SKM-1 (cell line): ENCODE measurements around the gene DIS3L2.
"Not testable (repeated sequence)": the region's sequence is repeated elsewhere in the genome, so short reads cannot be mapped to it uniquely, and the experiment has no call there.

ENCODE experiments used
- DNase-seq: peaks from one replicate; lab custom pipeline; 2025; ENCODE audit not compliant: unreplicated experiment; lab: John Stamatoyannopoulos, UW

The DIS3L2 gene

DNA sequence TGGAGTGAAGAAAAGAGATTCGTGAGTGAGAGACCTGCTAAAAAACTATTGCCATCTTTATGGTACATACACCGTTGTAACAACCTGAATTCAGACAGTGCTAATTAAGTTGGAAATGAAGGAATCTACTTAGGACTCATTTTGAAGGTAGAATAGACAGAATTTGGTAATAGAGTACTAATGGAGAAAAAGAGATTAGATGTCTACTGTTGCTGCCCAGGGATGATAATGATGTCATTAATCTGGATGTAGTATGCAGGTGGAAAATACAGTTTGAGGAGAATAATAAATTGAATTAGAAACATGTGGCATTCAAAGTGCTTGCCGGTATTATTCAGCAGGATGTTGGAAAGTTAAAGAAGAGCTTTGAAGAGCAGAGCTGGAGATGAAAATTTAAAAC lies 44.7 kb downstream of the DIS3L2 start:
- no peak for DNase-seq

DNA sequence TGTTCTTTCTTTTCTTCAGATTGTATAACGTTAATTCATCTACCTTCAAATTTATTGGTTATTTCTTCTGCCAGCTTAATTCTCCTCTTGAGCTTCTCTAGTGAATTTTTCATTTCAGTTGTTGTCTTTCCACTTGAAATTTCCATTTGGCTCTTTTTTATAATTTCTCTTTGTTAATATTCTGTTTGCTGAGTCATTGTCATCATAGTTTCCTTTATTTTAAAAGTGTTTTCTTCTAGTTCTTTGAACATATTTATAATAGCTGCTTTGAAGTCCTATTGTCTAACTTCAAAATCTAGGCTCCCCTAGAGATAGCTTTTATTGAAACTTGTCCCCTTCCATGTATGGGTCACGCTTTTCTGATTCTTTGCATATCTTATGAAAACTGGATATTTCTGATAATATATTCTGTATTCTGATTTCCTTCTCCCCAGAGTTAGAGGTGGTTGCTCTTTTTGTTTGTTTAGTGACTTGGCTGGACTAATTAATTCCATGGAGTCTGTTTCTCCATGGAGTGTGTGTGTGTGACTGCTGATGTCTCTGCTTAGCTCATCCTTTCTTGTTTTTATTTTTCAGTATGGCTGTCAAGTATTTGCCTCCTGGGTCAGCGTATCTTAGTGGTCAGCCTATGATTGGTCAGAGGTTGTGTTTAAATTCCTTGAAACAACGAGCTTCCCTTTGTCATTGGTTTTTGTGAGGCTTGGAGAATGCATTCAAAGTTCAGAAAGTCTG lies 47.6 kb downstream of the DIS3L2 start:
- no peak for DNase-seq

DNA sequence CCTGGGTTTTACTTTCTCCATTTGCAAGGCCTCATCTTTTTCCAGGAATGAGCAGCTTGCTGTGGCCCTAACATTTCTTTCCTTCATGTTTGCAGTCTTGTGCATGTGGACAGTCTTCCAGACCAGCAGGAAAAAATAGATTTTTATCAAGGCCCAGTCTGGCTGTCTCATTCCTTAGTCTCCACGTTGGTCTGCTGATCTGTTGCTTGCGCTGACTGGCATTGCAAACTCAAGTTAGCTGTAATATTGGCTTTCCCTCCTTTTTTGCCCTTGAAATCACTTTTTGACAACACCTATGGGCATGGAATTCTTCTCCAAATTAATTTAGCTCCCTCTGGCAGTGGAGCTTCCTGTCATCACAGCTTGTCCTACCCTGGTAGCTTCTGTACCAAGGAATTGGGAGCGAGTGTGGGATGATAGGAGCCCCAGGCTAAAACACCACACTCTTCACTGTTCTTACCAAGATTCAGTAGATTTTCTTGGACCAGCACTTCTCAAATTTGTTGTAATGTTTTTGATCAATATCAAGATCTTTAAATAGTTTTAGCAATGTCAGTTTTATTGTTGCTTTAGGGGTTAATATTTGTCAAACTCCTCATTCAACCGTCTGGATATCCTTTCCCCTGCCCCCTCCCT lies 48.2 kb downstream of the DIS3L2 start:
- DNase-seq, result no peak

DNA sequence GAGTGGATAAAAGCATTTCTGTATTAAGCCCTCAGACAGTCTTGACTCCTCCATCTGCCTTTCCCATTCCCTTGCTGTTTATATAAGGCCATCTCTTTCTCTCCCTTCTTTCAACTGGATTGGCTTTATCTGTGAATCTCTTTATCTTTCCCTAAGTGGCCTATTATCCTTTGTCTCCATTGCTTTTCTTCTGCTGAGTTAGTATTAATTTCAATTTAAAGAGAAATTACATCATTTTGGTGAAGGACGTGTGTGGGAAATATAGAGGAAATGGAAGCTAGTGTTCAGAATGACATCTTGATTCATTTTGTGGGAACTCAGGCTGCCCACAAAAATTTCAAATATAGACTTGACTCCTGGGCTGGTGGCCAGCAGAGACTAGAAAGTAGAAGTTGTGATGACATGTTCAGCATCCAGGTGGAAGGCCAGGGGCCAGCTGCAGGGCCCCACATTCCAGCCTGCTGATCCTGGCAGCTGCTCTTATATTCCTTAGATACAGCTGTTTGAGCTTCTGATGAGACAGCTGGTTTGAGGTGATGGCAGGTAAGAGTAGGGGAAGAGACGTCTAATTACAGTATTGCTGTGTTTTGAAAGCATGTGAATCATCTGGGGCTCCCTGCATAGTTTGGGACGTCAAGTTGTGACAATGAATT lies 52.3 kb downstream of the DIS3L2 start:
- peak; percentile 37 for DNase-seq

DNA sequence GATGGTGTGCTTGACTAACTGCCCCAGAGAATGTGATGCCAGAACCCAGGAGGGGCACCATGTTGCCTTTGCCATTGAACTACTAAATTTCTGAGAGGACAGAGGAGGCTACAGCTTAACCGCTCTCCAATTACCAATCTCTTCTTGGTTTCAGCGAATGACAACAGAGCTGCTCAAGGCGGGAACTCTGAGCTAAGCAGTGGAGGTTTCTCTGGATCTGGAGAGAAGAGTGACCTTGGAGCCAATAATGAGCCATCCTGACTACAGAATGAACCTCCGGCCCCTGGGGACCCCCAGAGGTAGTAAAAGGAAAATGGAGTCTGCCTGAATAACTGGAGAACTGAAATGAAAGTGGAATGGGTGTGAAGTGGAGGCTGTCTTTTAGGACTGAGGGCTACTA lies 53.2 kb downstream of the DIS3L2 start:
- no peak for DNase-seq

DNA sequence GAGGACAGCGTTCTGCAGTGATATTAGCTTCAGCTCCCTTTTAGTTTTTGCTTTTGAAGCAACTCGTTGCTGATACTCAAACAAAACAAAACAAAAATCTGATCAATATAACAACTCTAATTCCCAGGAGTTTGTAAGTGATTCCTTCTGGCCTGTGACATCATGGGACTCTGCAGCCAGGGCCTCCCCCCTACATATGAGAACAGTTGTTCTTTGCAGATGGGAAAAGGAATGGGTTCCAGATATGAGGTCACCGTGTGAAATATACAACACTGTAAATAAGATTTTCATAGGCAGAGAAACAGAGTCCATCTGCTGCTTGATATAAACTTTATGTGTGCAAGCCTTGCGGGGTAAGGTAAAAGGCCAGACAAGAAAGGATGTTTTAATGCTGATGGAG lies 56.7 kb downstream of the DIS3L2 start:
- no peak for DNase-seq

DNA sequence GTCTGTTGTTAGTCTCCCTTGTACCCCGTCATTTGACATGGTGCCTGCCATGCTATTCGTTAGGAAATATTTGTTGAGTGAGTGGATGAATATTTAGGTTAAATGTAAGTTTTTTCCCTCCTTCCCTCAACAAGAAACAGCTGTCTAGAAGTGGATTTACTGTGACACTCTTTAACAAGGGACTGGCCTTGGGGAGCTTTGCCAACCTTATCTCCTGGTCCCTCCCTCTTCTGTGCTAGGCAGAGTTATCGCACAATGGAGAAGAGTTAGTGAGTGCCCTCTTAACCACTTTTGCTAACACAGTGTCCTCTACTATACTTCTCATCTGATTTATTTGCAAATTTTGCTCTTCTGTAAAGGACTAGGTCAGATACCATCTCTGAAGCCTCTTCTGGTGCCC lies 61.2 kb downstream of the DIS3L2 start:
- no peak for DNase-seq

DNA sequence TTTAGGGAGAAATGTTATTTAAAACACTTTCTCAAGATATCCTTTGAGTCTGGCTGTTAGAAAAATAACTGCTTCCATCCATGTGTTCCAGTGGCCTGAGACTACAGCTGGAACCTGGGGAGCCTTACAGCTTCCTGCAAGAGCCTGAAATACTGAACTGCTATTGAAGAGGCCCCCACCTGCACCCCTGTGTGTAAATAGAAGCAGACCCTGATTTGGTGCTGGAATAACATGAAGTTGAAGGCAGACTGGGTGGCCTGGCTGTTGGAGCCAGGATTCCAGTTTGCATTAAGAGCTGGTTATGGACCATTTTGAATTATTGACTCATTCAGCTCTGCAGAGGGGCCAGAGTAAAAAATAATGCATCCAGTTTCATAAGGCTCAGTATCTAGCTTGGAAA lies 61.9 kb downstream of the DIS3L2 start:
- DNase-seq, result no peak

DNA sequence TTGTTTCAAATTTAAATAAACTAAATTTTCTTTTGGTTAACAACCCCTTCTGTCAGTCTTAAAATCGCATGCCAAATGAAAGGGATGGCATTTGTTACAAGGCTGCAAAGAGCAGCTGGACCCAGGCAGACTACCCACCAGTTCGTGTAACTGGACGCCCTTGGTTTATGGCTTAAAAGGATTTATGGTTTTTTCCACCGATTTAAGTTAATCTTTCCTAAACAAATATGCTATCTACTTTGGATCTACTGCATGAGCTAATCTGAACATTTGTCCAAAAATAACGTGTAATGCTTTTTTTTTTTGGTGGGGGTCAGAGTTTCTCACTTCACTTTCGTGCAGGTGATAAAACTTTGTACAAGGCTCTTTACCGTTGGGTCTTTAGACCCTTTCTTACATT lies 62.9 kb downstream of the DIS3L2 start:
- DNase-seq, result no peak

DNA sequence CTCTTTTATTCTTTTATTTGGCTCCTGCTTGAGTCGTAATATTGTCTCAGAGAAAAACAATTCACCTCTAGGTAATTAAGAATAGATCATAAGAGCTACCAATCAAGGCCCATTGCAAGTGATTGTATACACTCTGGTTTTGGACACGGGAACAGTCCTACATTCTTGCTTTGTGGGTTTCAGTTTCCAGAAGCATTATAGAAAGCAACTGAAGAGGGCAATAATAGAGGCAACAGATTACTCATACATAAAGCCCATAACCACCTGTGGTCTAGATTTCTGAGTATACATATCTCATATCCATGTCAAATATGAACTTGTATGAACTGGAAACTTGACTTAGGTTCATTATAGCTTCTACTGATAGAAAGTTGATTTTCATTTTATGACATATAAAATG lies 65.4 kb downstream of the DIS3L2 start:
- DNase-seq, result no peak

DNA sequence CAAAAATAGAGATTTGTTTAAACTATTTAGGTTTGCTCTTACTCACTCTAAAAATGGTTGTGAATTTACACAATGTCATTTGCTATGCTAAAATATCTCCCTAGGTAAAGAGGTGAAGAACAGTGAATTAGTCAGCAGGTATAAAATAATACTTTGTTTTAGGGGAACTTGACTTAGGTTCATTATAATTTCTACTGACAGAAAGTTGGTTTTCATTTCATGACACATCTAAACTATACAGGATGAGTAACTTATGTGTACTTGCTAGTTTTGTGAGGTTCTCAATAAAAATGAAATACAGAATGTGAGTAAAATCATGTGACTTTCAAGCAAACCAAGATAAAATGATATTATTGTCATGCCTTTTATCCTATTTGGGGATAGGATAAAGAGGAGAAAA lies 66.0 kb downstream of the DIS3L2 start:
- DNase-seq, result no peak

DNA sequence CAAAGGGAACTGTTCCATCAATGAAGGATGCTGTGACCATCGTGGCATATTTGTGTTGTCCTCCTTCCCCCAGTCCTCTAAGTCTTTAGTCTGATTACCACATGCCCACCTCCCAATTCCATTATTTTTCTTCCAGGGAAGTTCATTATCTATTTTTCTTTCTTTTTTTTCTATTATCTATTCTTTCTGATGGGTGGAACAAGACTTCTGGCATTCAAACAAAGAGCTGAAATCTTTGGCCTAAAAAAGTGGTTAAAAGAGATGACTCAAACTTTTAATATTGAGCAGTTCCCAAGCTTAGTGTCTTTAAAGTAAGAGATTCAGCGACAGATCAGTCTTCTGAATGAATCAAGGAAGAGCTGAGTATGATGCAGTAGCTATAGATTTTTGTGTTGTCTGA lies 66.6 kb downstream of the DIS3L2 start:
- DNase-seq, result no peak

DNA sequence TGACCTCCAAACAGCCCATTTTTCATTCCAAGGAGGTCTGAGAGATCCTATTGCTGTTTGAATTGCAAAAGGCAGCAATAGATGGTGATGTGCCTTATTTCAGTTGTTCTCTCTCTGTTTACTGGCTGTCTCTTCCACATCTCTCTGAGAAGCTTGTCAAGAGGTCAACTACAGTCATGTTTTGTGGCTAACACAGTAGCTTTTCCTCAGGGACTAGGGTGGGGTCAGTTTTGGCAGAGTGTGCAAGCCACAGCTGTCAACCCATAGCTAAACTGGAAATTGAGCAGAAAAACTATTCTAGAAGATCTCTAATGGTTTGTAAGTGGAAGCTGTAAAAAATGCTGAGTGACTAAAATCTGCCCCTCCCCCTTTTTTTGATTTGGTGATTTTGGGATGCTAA lies 67.1 kb downstream of the DIS3L2 start:
- DNase-seq, result no peak

DNA sequence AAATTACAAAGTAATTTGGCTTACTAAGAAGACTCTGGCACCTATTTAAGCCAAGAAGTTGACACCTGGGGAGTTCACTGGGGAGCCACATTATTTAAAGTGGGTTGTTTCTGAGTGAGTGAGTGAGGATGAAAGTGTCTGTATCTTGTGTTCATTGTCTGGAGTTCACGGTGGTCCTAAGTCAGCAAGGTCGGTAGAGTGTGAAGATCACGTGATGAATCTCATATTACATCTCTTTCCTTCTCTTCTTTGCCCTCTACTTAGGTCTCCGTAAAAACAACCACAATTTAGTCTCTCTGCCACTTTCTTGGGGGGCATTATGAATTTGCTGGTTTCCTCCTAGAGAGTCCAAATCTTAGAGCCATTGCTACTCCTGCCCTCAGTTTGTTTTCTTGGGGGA lies 67.8 kb downstream of the DIS3L2 start:
- DNase-seq, result no peak

DNA sequence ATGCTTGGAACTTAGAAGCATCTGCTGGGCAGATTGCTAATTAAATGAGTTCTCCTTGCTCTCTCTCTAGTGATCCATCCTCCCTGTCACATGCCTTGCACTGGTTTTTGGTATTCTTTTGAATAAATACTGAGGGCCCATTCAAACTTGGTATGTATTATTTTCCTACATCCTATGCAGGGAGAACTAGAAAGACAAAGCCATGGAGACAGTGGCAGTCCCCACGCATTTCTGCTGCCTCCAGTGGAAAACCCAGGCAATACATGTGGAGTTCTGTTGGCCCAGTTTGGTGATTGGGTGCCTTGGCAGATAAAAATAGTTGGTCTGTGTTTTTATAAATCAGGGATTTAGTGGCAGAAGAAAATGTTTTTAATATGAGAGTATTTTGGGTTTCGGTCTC lies 68.7 kb downstream of the DIS3L2 start:
- no peak for DNase-seq

DNA sequence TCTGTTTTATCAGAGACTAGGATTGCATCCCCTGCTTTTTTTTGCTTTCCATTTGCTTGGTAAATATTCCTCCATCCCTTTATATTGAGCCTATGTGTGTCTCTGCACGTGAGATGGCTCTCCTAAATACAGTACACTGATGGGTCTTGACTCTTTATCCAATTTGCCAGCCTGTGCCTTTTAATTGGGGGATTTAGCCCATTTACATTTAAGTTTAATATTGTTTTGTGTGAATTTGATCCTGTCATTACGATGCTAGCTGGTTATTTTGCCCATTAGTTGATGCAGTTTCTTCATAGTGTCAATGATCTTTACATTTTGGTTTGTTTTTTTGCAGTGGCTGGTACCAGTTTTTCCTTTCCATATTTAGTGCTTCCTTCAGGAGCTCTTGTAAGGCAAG lies 73.8 kb downstream of the DIS3L2 start:
- not testable (repeated sequence) for DNase-seq

DNA sequence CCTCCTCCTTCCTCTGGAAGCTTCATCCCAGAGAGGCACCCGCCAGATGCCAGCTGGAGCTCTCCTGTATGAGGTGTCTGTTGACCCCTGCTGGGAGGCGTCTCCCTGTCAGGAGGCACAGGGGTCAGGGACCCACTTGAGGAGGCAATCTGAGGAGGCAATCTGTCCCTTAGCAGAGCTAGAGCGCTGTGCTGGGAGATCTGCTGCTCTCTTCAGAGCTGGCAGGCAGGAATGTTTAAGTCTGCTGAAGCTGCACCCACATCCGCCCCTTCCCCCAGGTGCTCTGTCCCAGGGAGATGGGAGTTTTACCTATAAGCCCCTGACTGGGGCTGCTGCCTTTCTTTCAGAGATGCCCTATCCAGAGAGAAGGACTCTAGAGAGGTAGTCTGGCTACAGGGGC lies 75.4 kb downstream of the DIS3L2 start:
- not testable (repeated sequence) for DNase-seq

DNA sequence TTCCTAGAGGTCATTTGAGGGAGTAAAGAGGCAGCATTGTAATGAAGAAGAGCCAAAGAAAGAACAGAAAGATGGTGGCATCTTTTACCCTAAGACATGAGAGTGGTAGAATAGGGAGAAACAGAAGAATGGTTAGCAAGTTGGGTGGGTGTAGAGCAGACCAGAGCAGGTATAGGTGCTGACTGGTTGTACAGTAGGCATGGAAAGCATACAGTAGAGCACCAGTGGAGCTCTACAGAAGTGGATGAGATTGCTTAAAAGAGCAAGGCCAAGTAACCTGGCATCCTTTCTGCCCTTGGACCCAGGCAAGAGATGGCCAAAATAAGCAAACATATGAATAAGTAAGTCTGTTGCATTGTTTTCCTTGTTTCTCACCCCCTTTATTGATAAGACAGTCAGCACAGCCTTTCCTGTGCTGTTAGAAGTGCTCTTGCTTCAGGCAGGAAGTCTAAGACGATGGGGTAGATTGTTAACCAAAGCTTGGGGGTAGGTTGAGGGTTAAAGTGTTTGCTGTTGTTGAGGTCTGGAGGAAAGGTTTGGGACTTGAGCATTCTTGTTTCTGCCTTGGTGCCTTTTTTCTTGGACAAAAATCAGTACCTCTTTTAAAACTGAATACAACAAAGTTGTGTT lies 76.9 kb downstream of the DIS3L2 start:
- DNase-seq, result no peak

DNA sequence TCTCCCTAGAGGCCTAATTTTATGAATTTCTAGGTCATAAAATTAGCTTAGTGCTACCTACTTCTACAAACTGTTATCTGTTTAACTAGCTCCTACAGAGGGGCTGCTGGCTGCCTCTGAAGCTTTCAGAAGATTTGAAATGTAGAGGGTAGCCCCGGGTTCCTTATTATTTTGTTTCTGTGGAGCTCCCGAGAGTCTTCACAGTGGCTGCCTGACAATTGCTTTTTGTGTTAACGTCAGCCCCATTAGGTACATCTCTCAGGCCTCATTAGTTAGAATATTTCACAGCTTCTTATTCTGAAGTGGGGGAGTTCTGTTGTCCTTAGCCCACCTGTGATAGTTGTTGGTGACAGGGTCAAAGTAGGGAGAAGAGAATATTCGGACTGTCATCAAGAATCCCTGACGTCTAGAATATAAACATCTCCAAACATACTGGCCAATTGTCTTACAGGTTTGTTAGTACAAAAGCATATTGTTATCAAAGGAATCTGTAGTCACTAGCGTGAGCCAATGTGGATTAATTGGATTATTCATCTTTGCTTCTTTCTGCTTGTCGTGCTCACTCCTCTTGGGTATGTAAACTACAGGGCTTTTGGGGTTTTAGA lies 77.5 kb downstream of the DIS3L2 start:
- no peak for DNase-seq

DNA sequence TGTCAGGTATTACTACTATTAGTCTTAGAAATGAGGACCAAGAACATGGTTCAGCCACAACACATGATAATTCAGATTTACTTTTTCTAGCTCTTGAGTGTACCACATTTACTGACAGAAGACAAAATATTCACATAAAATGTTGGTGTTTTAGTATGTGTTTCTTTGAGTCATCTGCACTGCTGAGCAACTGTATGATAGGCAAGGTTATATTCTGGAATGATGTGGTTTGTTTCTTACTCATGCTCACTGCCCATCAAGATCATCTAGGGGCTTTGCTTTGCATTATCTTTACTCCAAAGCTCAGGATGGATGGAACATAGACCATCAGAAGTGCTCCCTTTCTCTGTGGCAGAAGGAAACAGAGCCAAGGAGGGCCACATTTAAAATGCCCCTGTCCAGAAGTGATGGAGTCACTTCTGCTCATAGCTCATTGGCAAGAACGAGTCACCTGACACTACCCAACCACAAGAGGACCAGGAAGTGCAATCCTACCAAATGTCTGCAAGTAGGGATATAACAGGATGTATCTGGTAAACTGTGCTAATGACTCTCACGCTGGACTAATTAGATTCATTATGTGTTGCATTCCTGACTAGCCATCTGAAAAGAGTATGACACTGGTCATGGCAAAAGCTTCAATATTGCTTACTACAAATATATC lies 81.5 kb downstream of the DIS3L2 start:
- DNase-seq, result no peak

DNA sequence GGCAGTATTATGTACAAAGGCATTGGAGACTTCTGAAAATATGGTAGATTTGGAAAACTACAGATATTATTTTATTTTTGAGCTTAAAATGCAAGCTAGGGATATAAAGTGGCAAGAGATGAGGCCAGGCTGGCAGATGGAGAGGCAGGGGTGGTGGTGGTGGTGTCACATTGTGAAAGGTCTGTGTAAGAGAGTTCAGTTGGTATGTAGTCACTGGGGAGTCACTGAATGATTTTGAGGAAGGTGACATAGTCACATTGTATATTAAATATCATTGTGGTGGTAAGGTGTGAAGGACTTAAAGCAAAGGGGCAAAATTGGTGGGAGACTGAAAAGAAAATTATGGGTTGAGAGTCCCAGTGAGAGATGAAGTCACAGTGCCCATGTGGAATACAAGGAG lies 82.5 kb downstream of the DIS3L2 start:
- no peak for DNase-seq
